Measurements from ENCODE around the gene VAMP2. TPM values are rescaled to one million over a fixed set of nuclear protein-coding genes. Genes with fewer than 3 reads are reported as not detected.

The VAMP2 gene
- total and polyA plus RNA-seq, 10 of the 15 experiments (the other 5 are each of a cell fraction or from before 2014, with no cell fraction given) = 3.0 to 35.2 (median 25.0) TPM

GRCh38 chr17:8209907-8210760 lies 47.4 kb upstream of the VAMP2 start, which contains the start of gene AURKB (continued):
- TF ChIP-seq TBL1XR1 (IDR thresholded peaks at IDR 0.05; ENCODE audit: low read depth, low read length) = no peak
- TF ChIP-seq, protein P1, sequence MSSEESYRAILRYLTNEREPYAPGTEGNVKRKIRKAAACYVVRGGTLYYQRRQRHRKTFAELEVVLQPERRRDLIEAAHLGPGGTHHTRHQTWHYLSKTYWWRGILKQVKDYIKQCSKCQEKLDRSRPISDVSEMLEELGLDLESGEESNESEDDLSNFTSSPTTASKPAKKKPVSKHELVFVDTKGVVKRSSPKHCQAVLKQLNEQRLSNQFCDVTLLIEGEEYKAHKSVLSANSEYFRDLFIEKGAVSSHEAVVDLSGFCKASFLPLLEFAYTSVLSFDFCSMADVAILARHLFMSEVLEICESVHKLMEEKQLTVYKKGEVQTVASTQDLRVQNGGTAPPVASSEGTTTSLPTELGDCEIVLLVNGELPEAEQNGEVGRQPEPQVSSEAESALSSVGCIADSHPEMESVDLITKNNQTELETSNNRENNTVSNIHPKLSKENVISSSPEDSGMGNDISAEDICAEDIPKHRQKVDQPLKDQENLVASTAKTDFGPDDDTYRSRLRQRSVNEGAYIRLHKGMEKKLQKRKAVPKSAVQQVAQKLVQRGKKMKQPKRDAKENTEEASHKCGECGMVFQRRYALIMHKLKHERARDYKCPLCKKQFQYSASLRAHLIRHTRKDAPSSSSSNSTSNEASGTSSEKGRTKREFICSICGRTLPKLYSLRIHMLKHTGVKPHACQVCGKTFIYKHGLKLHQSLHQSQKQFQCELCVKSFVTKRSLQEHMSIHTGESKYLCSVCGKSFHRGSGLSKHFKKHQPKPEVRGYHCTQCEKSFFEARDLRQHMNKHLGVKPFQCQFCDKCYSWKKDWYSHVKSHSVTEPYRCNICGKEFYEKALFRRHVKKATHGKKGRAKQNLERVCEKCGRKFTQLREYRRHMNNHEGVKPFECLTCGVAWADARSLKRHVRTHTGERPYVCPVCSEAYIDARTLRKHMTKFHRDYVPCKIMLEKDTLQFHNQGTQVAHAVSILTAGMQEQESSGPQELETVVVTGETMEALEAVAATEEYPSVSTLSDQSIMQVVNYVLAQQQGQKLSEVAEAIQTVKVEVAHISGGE (CRISPR knock-in tag; IDR thresholded peaks at IDR 0.05) = no peak
- TF ChIP-seq, protein P2, sequence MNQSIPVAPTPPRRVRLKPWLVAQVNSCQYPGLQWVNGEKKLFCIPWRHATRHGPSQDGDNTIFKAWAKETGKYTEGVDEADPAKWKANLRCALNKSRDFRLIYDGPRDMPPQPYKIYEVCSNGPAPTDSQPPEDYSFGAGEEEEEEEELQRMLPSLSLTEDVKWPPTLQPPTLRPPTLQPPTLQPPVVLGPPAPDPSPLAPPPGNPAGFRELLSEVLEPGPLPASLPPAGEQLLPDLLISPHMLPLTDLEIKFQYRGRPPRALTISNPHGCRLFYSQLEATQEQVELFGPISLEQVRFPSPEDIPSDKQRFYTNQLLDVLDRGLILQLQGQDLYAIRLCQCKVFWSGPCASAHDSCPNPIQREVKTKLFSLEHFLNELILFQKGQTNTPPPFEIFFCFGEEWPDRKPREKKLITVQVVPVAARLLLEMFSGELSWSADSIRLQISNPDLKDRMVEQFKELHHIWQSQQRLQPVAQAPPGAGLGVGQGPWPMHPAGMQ (IDR thresholded peaks at IDR 0.05; ENCODE audit: borderline replicate concordance) = no peak
- no peak for TF ChIP-seq ZSCAN29 (IDR thresholded peaks at IDR 0.05)
- TF ChIP-seq MEF2A (IDR thresholded peaks at IDR 0.05; ENCODE audit: insufficient read depth, low read depth, low read length) = no peak
- TF ChIP-seq NFXL1 (IDR thresholded peaks at IDR 0.05; ENCODE audit: borderline replicate concordance) = no peak
- peak; percentile 60; the same call in 1 of the 2 replicates for TF ChIP-seq GATAD2B (conservative IDR thresholded peaks at IDR 0.05; ENCODE audit: low read depth)
- TF ChIP-seq ZNF207 (IDR thresholded peaks at IDR 0.05; ENCODE audit: borderline replicate concordance) = no peak
- TF ChIP-seq RELB (IDR thresholded peaks at IDR 0.05; ENCODE audit: low read depth) = peak; percentile 89; the same call in 1 of the 2 replicates
- TF ChIP-seq STAT3 (IDR thresholded peaks at IDR 0.05; ENCODE audit: low read depth, low read length) = no peak
- no peak; the same call in 1 of the 2 replicates for TF ChIP-seq NFYA (IDR thresholded peaks at IDR 0.05; ENCODE audit: borderline replicate concordance, low read depth, low read length)
- TF ChIP-seq ZNF622 (IDR thresholded peaks at IDR 0.05) = no peak
- TF ChIP-seq CBX3 (IDR thresholded peaks at IDR 0.05; ENCODE audit: borderline replicate concordance, low read depth) = no peak
- TF ChIP-seq, protein P3, sequence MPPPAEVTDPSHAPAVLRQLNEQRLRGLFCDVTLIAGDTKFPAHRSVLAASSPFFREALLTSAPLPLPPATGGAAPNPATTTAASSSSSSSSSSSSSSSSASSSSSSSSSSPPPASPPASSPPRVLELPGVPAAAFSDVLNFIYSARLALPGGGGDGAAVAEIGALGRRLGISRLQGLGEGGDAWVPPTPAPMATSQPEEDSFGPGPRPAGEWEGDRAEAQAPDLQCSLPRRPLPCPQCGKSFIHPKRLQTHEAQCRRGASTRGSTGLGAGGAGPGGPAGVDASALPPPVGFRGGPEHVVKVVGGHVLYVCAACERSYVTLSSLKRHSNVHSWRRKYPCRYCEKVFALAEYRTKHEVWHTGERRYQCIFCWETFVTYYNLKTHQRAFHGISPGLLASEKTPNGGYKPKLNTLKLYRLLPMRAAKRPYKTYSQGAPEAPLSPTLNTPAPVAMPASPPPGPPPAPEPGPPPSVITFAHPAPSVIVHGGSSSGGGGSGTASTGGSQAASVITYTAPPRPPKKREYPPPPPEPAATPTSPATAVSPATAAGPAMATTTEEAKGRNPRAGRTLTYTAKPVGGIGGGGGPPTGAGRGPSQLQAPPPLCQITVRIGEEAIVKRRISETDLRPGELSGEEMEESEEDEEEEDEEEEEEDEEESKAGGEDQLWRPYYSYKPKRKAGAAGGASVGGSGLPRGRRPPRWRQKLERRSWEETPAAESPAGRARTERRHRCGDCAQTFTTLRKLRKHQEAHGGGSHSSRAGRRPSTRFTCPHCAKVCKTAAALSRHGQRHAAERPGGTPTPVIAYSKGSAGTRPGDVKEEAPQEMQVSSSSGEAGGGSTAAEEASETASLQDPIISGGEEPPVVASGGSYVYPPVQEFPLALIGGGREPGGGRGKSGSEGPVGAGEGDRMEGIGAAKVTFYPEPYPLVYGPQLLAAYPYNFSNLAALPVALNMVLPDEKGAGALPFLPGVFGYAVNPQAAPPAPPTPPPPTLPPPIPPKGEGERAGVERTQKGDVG (CRISPR knock-in tag; IDR thresholded peaks at IDR 0.05) = no peak
- no peak for TF ChIP-seq EED (IDR thresholded peaks at IDR 0.05; ENCODE audit: low read depth)
- TF ChIP-seq NFYB (IDR thresholded peaks at IDR 0.05; ENCODE audit: insufficient read depth, low read depth, low read length) = peak; percentile 92
- no peak for TF ChIP-seq HSF1 (IDR thresholded peaks at IDR 0.05; ENCODE audit: low read depth, low read length)

Data from GM12878 (cell line).